Measurements from ENCODE around the gene RETREG2. TPM values are rescaled to one million over a fixed set of nuclear protein-coding genes. Genes with fewer than 3 reads are reported as not detected.
"Not testable (repeated sequence)": the region's sequence is repeated elsewhere in the genome, so short reads cannot be mapped to it uniquely, and the experiment has no call there.

RETREG2 gene
- total RNA-seq, 1 experiment from 2014 or later, result 69.7 TPM

DNA sequence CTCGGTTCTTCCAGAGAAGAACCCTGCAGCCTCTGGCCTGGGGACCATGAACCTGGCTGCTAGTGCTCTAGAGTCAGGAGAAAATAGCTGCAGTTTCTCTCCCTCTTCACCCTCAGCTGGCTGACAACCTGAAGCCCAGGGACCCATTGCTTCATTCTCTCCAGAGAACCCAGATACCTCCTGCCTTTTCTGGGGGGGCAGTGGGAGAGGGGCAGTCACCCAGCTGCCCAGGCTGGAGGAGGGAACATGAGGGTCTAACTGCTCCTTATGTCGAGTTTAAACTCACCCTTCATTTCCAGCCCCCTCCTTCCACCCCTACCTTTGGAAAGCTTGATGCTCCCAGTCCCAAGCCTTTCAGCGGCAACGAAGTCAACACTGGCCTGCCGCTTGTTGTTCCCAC is 20.9 kb downstream of the RETREG2 start:
- H3K4me3 Mint-ChIP-seq (ENCODE audit: low read depth, unreplicated experiment), result no peak overlapping the region
- no peak for TF ChIP-seq CTCF (IDR thresholded peaks at IDR 0.05; ENCODE audit: unreplicated experiment)
- no peaks in the 10 kb centered on the region for H3K4me1 Mint-ChIP-seq (ENCODE audit: low read depth, unreplicated experiment)
- no peaks in the 10 kb centered on the region for H3K9me3 Mint-ChIP-seq (ENCODE audit: low read depth, unreplicated experiment)
- intact Hi-C loops (cut with micrococcal nuclease; ENCODE audit: unreplicated experiment), result no loop called here
- no peak overlapping the region for H3K27ac Mint-ChIP-seq (ENCODE audit: unreplicated experiment)
- no TSS peak for BruUV-seq (replicated peaks)
- H3K36me3 Mint-ChIP-seq (ENCODE audit: insufficient read depth, unreplicated experiment), result no peaks in the 10 kb centered on the region
- peaks cover 25% of the 10 kb centered on the region for H3K27me3 Mint-ChIP-seq (ENCODE audit: unreplicated experiment)
- CTCF ChIA-PET, result no interaction called here
- DNase-seq, result no peak

- CTCF ChIA-PET, result no interaction called here
- intact Hi-C loops (cut with micrococcal nuclease; ENCODE audit: unreplicated experiment), result no loop called here
- H3K27ac Mint-ChIP-seq (ENCODE audit: unreplicated experiment), result no peak overlapping the region
- no TSS peak for BruUV-seq (replicated peaks)
- H3K4me3 Mint-ChIP-seq (ENCODE audit: low read depth, unreplicated experiment), result no peak overlapping the region
- peaks cover 25% of the 10 kb centered on the region for H3K27me3 Mint-ChIP-seq (ENCODE audit: unreplicated experiment)
- DNase-seq, result no peak
- no peaks in the 10 kb centered on the region for H3K4me1 Mint-ChIP-seq (ENCODE audit: low read depth, unreplicated experiment)
- H3K9me3 Mint-ChIP-seq (ENCODE audit: low read depth, unreplicated experiment), result no peaks in the 10 kb centered on the region
- no peaks in the 10 kb centered on the region for H3K36me3 Mint-ChIP-seq (ENCODE audit: insufficient read depth, unreplicated experiment)
- TF ChIP-seq CTCF (IDR thresholded peaks at IDR 0.05; ENCODE audit: unreplicated experiment), result no peak
Measured at GRCh38 chr2:219199470-219200211, 21.6 kb downstream of the RETREG2 start.

GRCh38 chr2:219200502-219201326 is 22.6 kb downstream of the RETREG2 start:
- DNase-seq; intact Hi-C loops (cut with micrococcal nuclease; ENCODE audit: unreplicated experiment); H3K4me3 Mint-ChIP-seq (ENCODE audit: low read depth, unreplicated experiment); H3K36me3 Mint-ChIP-seq (ENCODE audit: insufficient read depth, unreplicated experiment); CTCF ChIA-PET; H3K4me1 Mint-ChIP-seq (ENCODE audit: low read depth, unreplicated experiment); H3K9me3 Mint-ChIP-seq (ENCODE audit: low read depth, unreplicated experiment); H3K27ac Mint-ChIP-seq (ENCODE audit: unreplicated experiment); BruUV-seq (replicated peaks): not testable (repeated sequence)
- H3K27me3 Mint-ChIP-seq (ENCODE audit: unreplicated experiment), result peaks cover 20% of the 10 kb centered on the region

- CTCF ChIA-PET; DNase-seq; H3K4me3 Mint-ChIP-seq (ENCODE audit: low read depth, unreplicated experiment); BruUV-seq (replicated peaks); H3K36me3 Mint-ChIP-seq (ENCODE audit: insufficient read depth, unreplicated experiment); H3K4me1 Mint-ChIP-seq (ENCODE audit: low read depth, unreplicated experiment); intact Hi-C loops (cut with micrococcal nuclease; ENCODE audit: unreplicated experiment); H3K9me3 Mint-ChIP-seq (ENCODE audit: low read depth, unreplicated experiment); H3K27ac Mint-ChIP-seq (ENCODE audit: unreplicated experiment): not testable (repeated sequence)
- H3K27me3 Mint-ChIP-seq (ENCODE audit: unreplicated experiment), result peaks cover 16% of the 10 kb centered on the region
Measured at GRCh38 chr2:219201331-219201730, 23.3 kb downstream of the RETREG2 start.

- H3K9me3 Mint-ChIP-seq (ENCODE audit: low read depth, unreplicated experiment), result no peaks in the 10 kb centered on the region
Measured at GRCh38 chr2:219204425-219205164, 26.5 kb downstream of the RETREG2 start.

More at GRCh38 chr2:219204425-219205164, 26.5 kb downstream of the RETREG2 start:
- no TSS peak for BruUV-seq (replicated peaks)
- Mint-ChIP-seq H3K36me3 (ENCODE audit: insufficient read depth, unreplicated experiment) (peaks cover 24% of the 10 kb centered on the region), H3K4me1 (ENCODE audit: low read depth, unreplicated experiment) (peaks cover 8% of the 10 kb centered on the region), H3K27me3 (ENCODE audit: unreplicated experiment) (peaks cover 5% of the 10 kb centered on the region), H3K4me3 (ENCODE audit: low read depth, unreplicated experiment) (no peak overlapping the region), H3K27ac (ENCODE audit: unreplicated experiment) (no peak overlapping the region)
- TF ChIP-seq CTCF (IDR thresholded peaks at IDR 0.05; ENCODE audit: unreplicated experiment), result no peak
- CTCF ChIA-PET, result no interaction called here
- no peak for DNase-seq
- intact Hi-C loops (cut with micrococcal nuclease; ENCODE audit: unreplicated experiment), result no loop called here

All from Calu3 (cell line).